Keratinocyte (primary cell): ENCODE measurements around the gene NTNG1. TPM values are rescaled to one million over a fixed set of nuclear protein-coding genes. Genes with fewer than 3 reads are reported as not detected.

ENCODE experiments used
- DNase-seq: peaks from one replicate; pipeline ENCODE4 v3.0.0-alpha.2; 2011; ENCODE audit warnings: low read depth, missing footprints, low spot score
- FAIRE-seq: peaks from 2 replicates; lab custom pipeline; 2011; peaks lifted over from hg19 to GRCh38; lab: Jason Lieb, UNC
- H2AFZ ChIP-seq: 2 replicates; pipeline ENCODE4 v1.6.0; 2012; ENCODE audit warnings: low read length, control low read depth, inconsistent platforms; ENCODE audit not compliant: control insufficient read depth
- H3K27ac ChIP-seq: 2 replicates; pipeline ENCODE4 v1.5.1; 2011; ENCODE audit warnings: low read length; ENCODE audit not compliant: control insufficient read depth, insufficient read depth
- H3K27me3 ChIP-seq: 3 replicates; pipeline ENCODE4 v1.6.0; 2011; ENCODE audit warnings: low read length; ENCODE audit not compliant: control insufficient read depth, insufficient read depth; ENCODE audit errors: extremely low read depth
- H3K36me3 ChIP-seq, 2 experiments: 2 replicates in 1 of 2; 3 replicates in 1 of 2; pipeline ENCODE4 v1.5.1; 2011; ENCODE audit warnings: low read length in 2 of 2, mild to moderate bottlenecking in 1 of 2; ENCODE audit not compliant: control insufficient read depth in 2 of 2, insufficient read depth in 2 of 2; ENCODE audit errors: extremely low read depth in 1 of 2
- H3K4me1 ChIP-seq: 3 replicates; pipeline ENCODE4 v1.5.1; 2011; ENCODE audit warnings: low read length; ENCODE audit not compliant: control insufficient read depth, insufficient read depth; ENCODE audit errors: extremely low read depth
- H3K4me2 ChIP-seq: 3 replicates; pipeline ENCODE4 v1.6.0; 2011; ENCODE audit warnings: low read depth, low read length; ENCODE audit not compliant: control insufficient read depth, insufficient read depth; ENCODE audit errors: extremely low read depth
- H3K4me3 ChIP-seq, 3 experiments: fragments of 200-600 bp in 1 of 3; sonication (generic) in 1 of 3; 2 replicates in 2 of 3; 3 replicates in 1 of 3; pipeline ENCODE4 v1.5.1; 2011 to 2016; ENCODE audit warnings: low read length in 3 of 3, mild to moderate bottlenecking in 3 of 3, control low read depth in 2 of 3, inconsistent platforms in 1 of 3, low read depth in 1 of 3, mixed read lengths in 1 of 3, mixed run types in 1 of 3, moderate library complexity in 1 of 3; ENCODE audit not compliant: control insufficient read depth in 2 of 3, insufficient read depth in 2 of 3; ENCODE audit errors: extremely low read depth in 1 of 3
- H3K79me2 ChIP-seq: 2 replicates; pipeline ENCODE4 v1.6.0; 2012; ENCODE audit warnings: low read length; ENCODE audit not compliant: control insufficient read depth, insufficient read depth
- H3K9ac ChIP-seq: 3 replicates; pipeline ENCODE4 v1.6.0; 2011; ENCODE audit warnings: low read length; ENCODE audit not compliant: control insufficient read depth, insufficient read depth; ENCODE audit errors: extremely low read depth
- H3K9me1 ChIP-seq: 3 replicates; pipeline ENCODE4 v1.6.0; 2011; ENCODE audit warnings: low read length; ENCODE audit not compliant: control insufficient read depth, insufficient read depth; ENCODE audit errors: extremely low read depth
- H3K9me3 ChIP-seq: 2 replicates; pipeline ENCODE4 v1.5.1; 2012; ENCODE audit warnings: low read depth, low read length; ENCODE audit not compliant: control insufficient read depth
- H4K20me1 ChIP-seq: 3 replicates; pipeline ENCODE4 v1.6.0; 2011; ENCODE audit warnings: low read length; ENCODE audit not compliant: control insufficient read depth, insufficient read depth; ENCODE audit errors: extremely low read depth
- EZH2 ChIP-seq: IDR thresholded peaks from one replicate; pipeline ENCODE4 v1.6.1; 2012; ENCODE audit warnings: inconsistent platforms, mild to moderate bottlenecking, low read length, moderate library complexity
- dilution Hi-C: fragments of 300-500 bp; cut with MboI; formaldehyde crosslinking; loops from one replicate; pipeline ENCODE4 v1.7.0; 2020; ENCODE audit warnings: low sequenced_read_pairs; ENCODE audit not compliant: extremely low pct_ligation_motif_present
- polyA plus RNA-seq, 5 experiments: library from polyadenylated mRNA; depleted of rRNA in 3 of 5; stranded (reverse) in 3 of 5; stranded (forward) in 1 of 5; unstranded in 1 of 5; fragments of >200 nt; gene quantifications; 1 replicate in 1 of 5; 2 replicates in 3 of 5; 3 replicates in 1 of 5; pipeline versions ENCODE4 v1.2.1 to v1.2.3, GENCODE V29; 2011 to 2012; ENCODE audit warnings: missing spikeins in 2 of 5, low read depth in 1 of 5, low replicate concordance in 1 of 5
- TF ChIP-seq, protein P1 (sequence below), 3 experiments: IDR thresholded peaks in 1 of 3; conservative IDR thresholded peaks in 1 of 3; optimal IDR thresholded peaks in 1 of 3; 2 replicates in 2 of 3; 3 replicates in 1 of 3; pipeline versions ENCODE3 to v1.5.1; 2011; ENCODE audit warnings: low read length in 3 of 3, mild to moderate bottlenecking in 3 of 3, moderate library complexity in 2 of 3, control low read depth in 1 of 3, inconsistent platforms in 1 of 3; ENCODE audit not compliant: insufficient read depth in 2 of 3; ENCODE audit errors: extremely low read depth in 1 of 3

The NTNG1 gene
- polyA plus RNA-seq, 1 donor (not counting 4 experiments of a cell fraction or from before 2014, with no cell fraction given): 8.1 TPM

DNA sequence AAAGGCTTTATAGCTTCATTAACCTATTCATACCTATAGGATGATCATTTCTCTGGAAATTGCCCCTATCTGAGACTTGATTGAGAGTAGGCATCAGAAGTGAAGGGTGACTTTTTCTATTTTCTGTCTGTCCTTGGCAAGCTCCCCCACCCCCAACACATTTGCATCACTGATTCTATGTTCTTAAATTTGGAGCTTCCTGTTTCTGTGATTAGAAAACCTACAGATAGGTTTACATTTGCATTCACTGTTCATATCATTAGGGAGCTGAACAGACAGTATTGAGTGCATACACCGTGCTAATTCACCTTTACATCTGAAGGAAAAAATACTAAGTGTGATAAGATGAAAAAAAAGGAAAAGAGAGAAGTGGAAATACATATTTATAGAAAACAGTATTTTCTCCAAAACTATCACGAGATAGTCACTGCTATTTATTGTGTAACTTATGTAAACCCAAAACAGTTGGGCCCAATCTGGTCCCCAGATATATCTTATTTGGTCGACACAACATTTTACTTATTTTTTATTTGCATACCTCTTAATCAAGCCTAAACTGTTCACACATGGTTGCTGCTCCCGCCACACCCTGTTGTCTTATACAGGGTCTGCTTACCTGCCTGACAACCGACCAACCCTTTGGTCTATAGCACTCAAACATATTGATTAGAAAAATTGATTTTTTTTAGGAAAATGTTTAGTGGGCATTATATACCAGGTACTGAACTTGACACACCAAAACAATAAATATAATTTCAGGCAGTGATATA lies 218.8 kb downstream of the NTNG1 start:
- no peaks in the 10 kb centered on the region for H3K4me1 ChIP-seq
- H3K4me2 ChIP-seq: no peak overlapping the region
- H3K9ac ChIP-seq: no peak overlapping the region
- no peak overlapping the region for H2AFZ ChIP-seq
- no peaks in the 10 kb centered on the region for H3K9me1 ChIP-seq
- H3K36me3 ChIP-seq: no peaks in the 10 kb centered on the region
- dilution Hi-C loops: no loop called here
- no peaks in the 10 kb centered on the region for H3K79me2 ChIP-seq
- no peak overlapping the region for H3K27ac ChIP-seq
- no peak for FAIRE-seq
- H3K27me3 ChIP-seq: no peaks in the 10 kb centered on the region
- DNase-seq: no peak
- TF ChIP-seq, protein P1, sequence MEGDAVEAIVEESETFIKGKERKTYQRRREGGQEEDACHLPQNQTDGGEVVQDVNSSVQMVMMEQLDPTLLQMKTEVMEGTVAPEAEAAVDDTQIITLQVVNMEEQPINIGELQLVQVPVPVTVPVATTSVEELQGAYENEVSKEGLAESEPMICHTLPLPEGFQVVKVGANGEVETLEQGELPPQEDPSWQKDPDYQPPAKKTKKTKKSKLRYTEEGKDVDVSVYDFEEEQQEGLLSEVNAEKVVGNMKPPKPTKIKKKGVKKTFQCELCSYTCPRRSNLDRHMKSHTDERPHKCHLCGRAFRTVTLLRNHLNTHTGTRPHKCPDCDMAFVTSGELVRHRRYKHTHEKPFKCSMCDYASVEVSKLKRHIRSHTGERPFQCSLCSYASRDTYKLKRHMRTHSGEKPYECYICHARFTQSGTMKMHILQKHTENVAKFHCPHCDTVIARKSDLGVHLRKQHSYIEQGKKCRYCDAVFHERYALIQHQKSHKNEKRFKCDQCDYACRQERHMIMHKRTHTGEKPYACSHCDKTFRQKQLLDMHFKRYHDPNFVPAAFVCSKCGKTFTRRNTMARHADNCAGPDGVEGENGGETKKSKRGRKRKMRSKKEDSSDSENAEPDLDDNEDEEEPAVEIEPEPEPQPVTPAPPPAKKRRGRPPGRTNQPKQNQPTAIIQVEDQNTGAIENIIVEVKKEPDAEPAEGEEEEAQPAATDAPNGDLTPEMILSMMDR (optimal IDR thresholded peaks at IDR 0.05 in 1 of 3, IDR thresholded peaks at IDR 0.05 in 1 of 3, conservative IDR thresholded peaks at IDR 0.05 in 1 of 3; ENCODE audit: extremely low read depth in 1 of 3, insufficient read depth in 2 of 3, low read length in 3 of 3): no peak
- no peak for TF ChIP-seq EZH2
- no peak overlapping the region for H3K4me3 ChIP-seq
- H4K20me1 ChIP-seq: no peaks in the 10 kb centered on the region
- H3K9me3 ChIP-seq: no peaks in the 10 kb centered on the region

DNA sequence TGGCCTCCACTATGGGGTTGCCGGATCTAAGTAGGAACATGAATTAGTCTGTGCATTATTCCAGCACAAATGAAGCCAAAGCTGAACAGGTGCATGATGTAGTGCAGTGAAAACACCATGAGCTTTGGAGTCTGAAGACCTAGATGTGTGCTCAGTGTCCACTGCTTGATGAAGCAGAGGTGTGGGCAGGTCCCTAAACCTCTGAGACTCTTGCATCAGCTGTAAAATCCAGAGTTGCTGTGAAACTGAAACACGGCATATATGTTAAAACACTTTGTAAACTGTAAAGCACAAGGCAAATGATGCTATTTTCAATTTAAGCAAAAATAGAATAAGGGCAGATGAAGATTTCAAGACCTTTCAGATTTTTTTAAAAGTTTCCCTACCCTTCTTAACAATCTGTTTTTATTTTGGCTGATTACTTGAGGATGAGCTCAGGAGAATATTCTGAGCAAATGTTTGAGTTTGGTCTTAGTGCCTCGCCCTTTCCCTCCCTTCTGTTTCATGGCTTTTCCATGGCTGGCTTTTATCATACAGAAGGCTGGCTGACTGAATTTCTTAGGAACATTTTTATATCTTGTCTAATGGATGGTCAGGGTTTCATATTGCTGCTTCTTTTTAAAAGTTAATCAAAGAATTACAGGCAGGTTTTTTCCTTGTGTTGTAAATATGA lies 221.8 kb downstream of the NTNG1 start:
- Histone ChIP-seq H3K9me3 (no peaks in the 10 kb centered on the region), H3K9ac (no peak overlapping the region), H3K36me3 (no peaks in the 10 kb centered on the region), H3K4me1 (no peaks in the 10 kb centered on the region), H2AFZ (no peak overlapping the region), H3K27ac (no peak overlapping the region), H3K4me3 (no peak overlapping the region), H3K9me1 (no peaks in the 10 kb centered on the region), H4K20me1 (no peaks in the 10 kb centered on the region), H3K27me3 (no peaks in the 10 kb centered on the region), H3K4me2 (no peak overlapping the region), H3K79me2 (no peaks in the 10 kb centered on the region)
- no peak for FAIRE-seq
- dilution Hi-C loops: no loop called here
- TF ChIP-seq EZH2: no peak
- TF ChIP-seq, protein P1 (optimal IDR thresholded peaks at IDR 0.05 in 1 of 3, IDR thresholded peaks at IDR 0.05 in 1 of 3, conservative IDR thresholded peaks at IDR 0.05 in 1 of 3; ENCODE audit: extremely low read depth in 1 of 3, insufficient read depth in 2 of 3, low read length in 3 of 3): no peak
- no peak for DNase-seq
